Stimulated activated CD8-positive, alpha-beta memory T cell treated with anti-CD3 and anti-CD28 coated beads, Interleukin-15, amount 100 ng/mL, for 24 hours (primary cell): ENCODE data around the gene MEI1.
A peak's percentile ranks its signal among the peaks of the same experiment; 100 is the strongest.

Experiments used
- DNase-seq: peaks from one replicate; pipeline ENCODE4 v3.0.0-alpha.2; 2020; ENCODE audit warnings: low read depth

MEI1 gene

GRCh38 chr22:41746567-41747400, 47.5 kb downstream of the MEI1 start:
- peak; percentile 4 for DNase-seq

GRCh38 chr22:41752011-41752970, 53.0 kb downstream of the MEI1 start:
- DNase-seq: no peak

GRCh38 chr22:41753984-41754383, 54.7 kb downstream of the MEI1 start:
- no peak for DNase-seq

DNA sequence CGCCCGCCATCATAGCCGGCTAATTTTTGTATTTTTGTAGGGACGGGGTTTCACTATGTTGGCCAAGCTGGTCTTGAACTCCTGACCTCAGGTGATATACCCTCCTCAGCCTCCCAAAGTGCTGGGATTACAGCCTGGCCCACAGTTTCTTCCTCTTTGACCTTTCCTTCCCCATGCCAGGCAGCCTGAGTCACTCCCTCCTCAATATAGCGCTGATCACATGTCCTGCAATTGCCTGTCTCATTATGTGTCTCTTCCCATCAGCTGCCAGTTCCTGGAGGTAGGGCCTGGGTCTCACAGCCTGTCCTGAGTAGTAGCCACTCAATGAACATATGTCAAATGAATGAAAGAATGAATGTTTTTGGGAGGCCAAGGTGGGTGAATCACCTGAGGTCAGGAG, 58.2 kb downstream of the MEI1 start:
- no peak for DNase-seq

- DNase-seq: no peak
Observed at GRCh38 chr22:41758231-41758630, 58.9 kb downstream of the MEI1 start.

DNA sequence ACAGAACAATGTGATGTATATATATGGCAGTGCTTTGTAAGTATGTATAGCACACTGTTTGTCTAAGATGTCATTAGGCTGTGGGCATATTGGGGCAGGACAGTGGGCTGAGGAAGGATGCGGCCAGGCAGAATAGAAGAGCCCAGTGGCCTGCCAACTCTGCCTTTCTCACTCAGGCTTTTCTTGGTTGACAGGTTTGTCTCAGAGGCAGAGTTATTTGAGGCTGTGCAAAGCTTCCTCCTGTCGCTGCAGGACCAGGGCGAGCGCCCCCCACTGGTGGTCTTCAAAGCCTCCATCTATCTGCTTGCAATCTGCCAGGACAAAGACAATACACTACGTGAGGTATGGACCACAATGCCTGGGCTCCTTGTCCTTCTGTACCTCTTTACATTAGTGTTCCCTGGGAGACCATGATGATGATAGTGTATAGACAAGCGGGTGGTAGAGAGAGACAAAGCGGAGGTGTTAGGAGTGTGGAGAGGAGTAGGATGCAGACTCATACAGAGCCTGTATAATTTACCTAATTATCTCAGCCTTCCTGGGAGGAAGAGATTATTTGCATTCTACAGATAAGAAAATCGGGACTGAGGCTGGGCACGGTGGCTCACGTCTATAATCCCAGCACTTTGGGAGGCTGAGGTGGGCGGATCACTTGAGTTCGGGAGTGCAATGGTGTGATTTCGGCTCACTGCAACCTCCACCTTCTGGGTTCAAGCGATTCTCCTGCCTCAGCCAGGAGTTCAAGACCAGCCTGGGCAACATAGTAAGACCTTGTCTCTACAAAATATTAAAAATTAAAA, 63.9 kb downstream of the MEI1 start:
- no peak for DNase-seq

GRCh38 chr22:41766476-41766875, 67.2 kb downstream of the MEI1 start:
- DNase-seq: no peak

DNA sequence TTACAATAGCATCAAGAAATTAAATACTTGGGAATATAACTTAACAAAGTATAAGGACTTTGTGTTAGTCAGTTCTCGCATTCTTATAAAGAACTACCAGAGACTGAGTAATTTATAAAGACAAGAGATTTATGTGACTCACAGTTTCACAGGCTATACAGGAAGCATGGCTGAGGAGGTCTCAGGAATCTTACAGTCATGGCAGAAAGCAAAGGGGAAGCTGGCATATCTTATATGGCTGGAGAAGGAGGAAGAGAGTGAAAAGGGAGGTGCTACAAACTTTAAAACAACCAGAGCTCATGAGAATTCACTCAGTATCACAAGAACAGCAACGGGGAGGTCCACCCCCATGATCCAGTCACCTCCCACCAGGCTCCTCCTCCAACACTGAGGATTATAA, 69.1 kb downstream of the MEI1 start:
- no peak for DNase-seq

- no peak for DNase-seq
Observed at GRCh38 chr22:41770715-41771468, 71.6 kb downstream of the MEI1 start.

DNA sequence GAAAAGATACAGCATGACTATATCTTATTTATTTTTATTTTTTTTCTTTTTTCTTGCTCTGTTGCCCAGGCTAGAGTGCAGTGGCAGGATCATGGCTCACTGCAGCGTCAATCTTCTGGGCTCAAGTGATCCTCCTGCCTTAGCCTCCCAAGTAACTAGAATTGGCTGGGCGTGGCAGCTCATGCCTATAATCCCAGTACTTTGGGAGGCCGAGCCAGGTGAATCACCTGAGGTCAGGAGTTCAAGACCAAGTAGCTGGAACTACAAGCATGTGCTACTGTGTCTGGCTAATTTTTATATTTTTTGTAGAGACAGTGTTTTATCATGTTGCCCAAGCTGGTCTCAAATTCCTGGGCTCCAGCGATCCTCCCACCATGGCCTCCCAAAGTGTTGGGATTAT, 72.9 kb downstream of the MEI1 start:
- no peak for DNase-seq

GRCh38 chr22:41772645-41773044, 73.3 kb downstream of the MEI1 start:
- DNase-seq: no peak

- no peak for DNase-seq
Observed at GRCh38 chr22:41775338-41775737, 76.0 kb downstream of the MEI1 start.

- no peak for DNase-seq
Observed at GRCh38 chr22:41775976-41776375, 76.7 kb downstream of the MEI1 start.

- no peak for DNase-seq
Observed at GRCh38 chr22:41776381-41776780, 77.1 kb downstream of the MEI1 start.

DNA sequence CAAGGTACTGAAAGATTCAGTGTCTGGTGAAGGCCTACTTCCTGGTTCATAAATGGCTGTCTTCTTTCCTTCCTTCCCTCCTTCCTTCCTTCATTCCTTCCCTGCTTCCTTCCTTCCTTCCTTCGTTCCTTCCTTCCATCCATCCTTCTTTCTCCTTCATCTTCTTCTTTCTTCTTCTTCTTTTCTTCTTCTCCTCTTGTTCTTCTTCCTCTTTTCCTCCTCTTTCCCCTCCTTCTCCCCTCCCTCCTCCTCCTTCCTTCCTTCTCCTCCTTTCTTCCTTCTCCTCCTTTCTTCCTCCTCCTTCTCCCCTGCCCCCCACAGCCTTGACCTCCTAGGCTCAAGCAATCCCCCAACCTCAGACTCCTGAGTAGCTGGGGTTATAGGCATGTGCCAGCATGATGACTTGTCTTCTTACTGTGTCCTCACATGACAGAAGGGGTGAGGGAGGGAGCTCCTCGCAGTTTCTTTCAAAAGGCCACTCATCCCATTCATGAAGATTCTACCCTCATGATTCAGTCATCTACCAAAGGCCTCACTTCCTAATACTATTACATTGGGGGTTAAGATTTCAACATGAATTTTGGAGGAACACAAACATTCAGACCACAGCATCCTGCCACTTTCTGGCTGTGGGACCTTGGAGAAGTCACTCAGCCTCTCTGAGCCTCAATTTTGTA, 78.6 kb downstream of the MEI1 start:
- no peak for DNase-seq

- no peak for DNase-seq
Observed at GRCh38 chr22:41779929-41780505, 80.7 kb downstream of the MEI1 start.

DNA sequence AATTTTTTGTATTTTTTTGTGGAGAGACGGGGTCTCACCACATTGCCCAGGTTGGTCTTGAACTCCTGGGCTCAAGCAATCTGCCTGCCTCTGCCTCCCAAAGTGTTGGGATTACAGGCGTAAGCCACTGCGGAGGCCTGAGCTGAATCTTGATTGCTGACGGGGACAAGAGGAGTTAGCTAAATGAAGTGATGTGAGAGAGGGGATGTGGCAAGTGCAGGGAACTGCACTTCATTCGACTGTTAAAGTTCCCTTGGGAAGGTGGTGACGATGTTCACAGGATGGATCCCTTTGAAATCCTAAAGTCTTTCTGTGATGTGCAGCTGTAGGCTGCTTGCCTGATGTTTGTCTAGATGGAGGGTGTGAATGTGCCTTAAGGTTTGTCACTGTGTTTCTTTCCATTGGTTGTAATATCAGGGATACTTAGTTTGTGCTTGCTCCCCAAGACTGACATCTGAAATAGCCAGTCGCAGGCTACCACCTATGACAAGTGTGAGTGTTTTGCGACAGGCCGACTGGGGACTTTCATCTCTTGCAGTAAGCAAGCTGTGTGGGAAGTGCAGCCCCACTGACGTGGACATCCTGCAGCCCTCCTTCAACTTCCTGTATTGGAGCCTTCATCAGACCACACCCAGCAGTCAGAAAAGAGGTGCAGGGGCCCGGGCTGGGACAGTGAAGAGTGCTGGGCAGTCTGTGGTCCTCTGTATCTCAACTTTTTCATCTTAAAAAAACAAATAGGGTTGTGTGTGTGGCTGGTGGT, 81.6 kb downstream of the MEI1 start:
- DNase-seq: peak; percentile 56

- DNase-seq: no peak
Observed at GRCh38 chr22:41781507-41781906, 82.2 kb downstream of the MEI1 start.

DNA sequence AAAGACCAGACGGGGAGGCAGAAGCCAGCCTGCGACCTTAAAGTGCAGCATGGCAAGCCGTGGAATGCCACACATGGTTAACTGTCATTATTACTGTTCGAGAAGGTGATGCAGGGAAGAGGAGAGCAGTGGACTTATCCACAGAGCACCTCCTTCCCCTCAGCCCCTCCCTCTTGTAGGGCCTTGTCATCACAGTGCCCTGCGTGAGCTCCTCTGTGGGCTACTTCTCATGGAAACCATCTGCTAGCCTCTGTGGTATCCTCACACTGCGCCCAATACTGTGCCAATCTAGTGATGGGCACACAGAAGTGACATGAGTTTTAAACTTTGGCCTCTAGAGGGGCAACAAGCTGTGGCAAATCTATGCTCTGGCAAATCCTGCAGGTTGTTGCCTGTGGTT, 83.0 kb downstream of the MEI1 start:
- DNase-seq: no peak

DNA sequence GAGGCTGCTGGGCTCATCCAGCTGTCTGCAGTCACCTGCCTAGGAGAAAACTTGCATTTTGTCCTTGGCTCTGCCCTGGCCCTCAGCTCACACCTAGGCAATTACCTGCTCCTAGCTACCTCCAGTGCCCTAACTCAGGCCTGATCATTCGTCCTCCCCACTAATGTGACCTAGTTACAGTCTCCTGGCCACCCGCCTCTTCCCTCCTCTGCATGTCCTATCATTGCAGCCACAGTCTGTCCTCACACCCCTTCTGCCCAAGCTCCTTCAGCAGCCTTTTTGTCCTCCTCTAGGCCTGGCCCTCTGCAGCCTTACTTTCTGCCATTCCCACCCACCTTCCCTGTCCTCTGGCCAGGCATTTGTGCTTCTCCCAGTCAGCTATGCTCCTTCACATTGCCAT, 83.4 kb downstream of the MEI1 start:
- DNase-seq: no peak
